ENCODE data around the gene IL1A. TPM values are rescaled to one million over a fixed set of nuclear protein-coding genes. Genes with fewer than 3 reads are reported as not detected.
A peak's percentile ranks its signal among the peaks of the same experiment; 100 is the strongest.

IL1A gene
- total and polyA plus RNA-seq, 10 of the 15 experiments (the other 5 are each of a cell fraction or from before 2014, with no cell fraction given), result 0.10 to 8.7 (median 6.9) TPM

GRCh38 chr2:112803691-112804521 is 19.6 kb upstream of the IL1A start:
- Histone ChIP-seq H3K79me2 (ENCODE audit: control insufficient read depth, insufficient read depth, low read length) (no peaks in the 10 kb centered on the region), H3K27ac (ENCODE audit: control insufficient read depth, insufficient read depth) (peak overlapping the region; percentile 43), H3K4me3 (no peak overlapping the region), H3K36me3 (ENCODE audit: control insufficient read depth in 2 of 2, insufficient read depth in 2 of 2, low read length in 1 of 2) (no peaks in the 10 kb centered on the region), H4K20me1 (ENCODE audit: control insufficient read depth, insufficient read depth) (no peaks in the 10 kb centered on the region), H3K4me1 (ENCODE audit: control insufficient read depth, insufficient read depth, low read length) (peaks cover 19% of the 10 kb centered on the region), H3K27me3 (replicated peaks in 1 of 2; ENCODE audit: control insufficient read depth in 2 of 2, insufficient read depth in 2 of 2, low read length in 1 of 2) (no peaks in the 10 kb centered on the region), H3K9me3 (replicated peaks; ENCODE audit: control insufficient read depth, insufficient read depth, low read length) (peaks cover 5% of the 10 kb centered on the region; the same call in 2 of the 3 replicates), H3K4me2 (ENCODE audit: control insufficient read depth, insufficient read depth) (0 out of 2 replicates have a peak overlapping the region, but pooled peaks have one; percentile 17), H2AFZ (ENCODE audit: control insufficient read depth, low read depth, low read length) (peak overlapping the region; percentile 70), H3K9ac (ENCODE audit: control insufficient read depth, insufficient read depth, low read length) (no peak overlapping the region)
- BruUV-seq (replicated peaks), result no TSS peak
- ATAC-seq, result peak; percentile 71
- RAD21 ChIA-PET (ENCODE audit: unreplicated experiment), result interaction anchor here (0.6 to 4.6 kb wide), 9 partner anchors 8 to 221 kb away, joined by 3 to 22 read pairs (median 4); no protein-coding TSS in a partner anchor
- in situ Hi-C loops (cut with MboI) (no loop called here), intact Hi-C loops (cut with micrococcal nuclease; ENCODE audit: unreplicated experiment) (loop anchor here (2.0 kb wide), 2 partner anchors 21 to 77 kb away; no protein-coding TSS in a partner anchor)
- no peak for FAIRE-seq
- SMC1A ChIA-PET (ENCODE audit: uncharacterized antibody, unreplicated experiment), result interaction anchor here (0.9 to 3.7 kb wide), 15 partner anchors 8 to 96 kb away, joined by 3 to 33 read pairs (median 4); partner anchors contain the start of gene IL1A
- WGBS (ENCODE audit: insufficient coverage, insufficient replicate concordance, low lambda C conversion rate, missing lambda C conversion rate), result 28% methylated on average over 5 of the region's 5 CpGs
- POLR2A ChIA-PET, result interaction anchor here (0.6 to 1.5 kb wide), 7 partner anchors 8 to 1763 kb away, joined by 3 to 7 read pairs (median 3); partner anchors contain the start of gene IL1A
- DNase-seq (ENCODE audit: low read depth, low spot score), result no peak
- CTCF ChIA-PET, result interaction anchor here (0.6 to 2.4 kb wide), 5 partner anchors 25 to 137 kb away, joined by 3 to 8 read pairs (median 5); no protein-coding TSS in a partner anchor
- TF ChIP-seq SMAD5 (IDR thresholded peaks at IDR 0.05; ENCODE audit: low read depth) (no peak), ATF7 (IDR thresholded peaks at IDR 0.05; ENCODE audit: low read depth) (peak; percentile 57; the same call in 1 of the 2 replicates), CTCF (IDR thresholded peaks at IDR 0.05 in 2 of 3, conservative IDR thresholded peaks at IDR 0.05 in 1 of 3; ENCODE audit: control insufficient read depth in 2 of 3, extremely low read depth in 1 of 3, insufficient read depth in 1 of 3, low read depth in 3 of 3, low read length in 3 of 3) (no peak), TARDBP (IDR thresholded peaks at IDR 0.05; ENCODE audit: borderline replicate concordance) (no peak), HDAC2 (IDR thresholded peaks at IDR 0.05) (no peak), TCF12 (IDR thresholded peaks at IDR 0.05; ENCODE audit: low read depth, low read length) (no peak), GATAD2B (conservative IDR thresholded peaks at IDR 0.05; ENCODE audit: low read depth) (no peak), NFIC (IDR thresholded peaks at IDR 0.05; ENCODE audit: low read depth, low read length) (peak; percentile 84; the same call in 1 of the 2 replicates), FOS (IDR thresholded peaks at IDR 0.05; ENCODE audit: borderline replicate concordance, extremely low read depth, insufficient read length) (no peak), MTA2 (IDR thresholded peaks at IDR 0.05; ENCODE audit: low read depth) (peak; percentile 67), ZNF207 (IDR thresholded peaks at IDR 0.05; ENCODE audit: borderline replicate concordance) (no peak; the same call in 1 of the 2 replicates), EP300 (IDR thresholded peaks at IDR 0.05; ENCODE audit: borderline replicate concordance in 1 of 2, control insufficient read depth in 1 of 2, low read depth in 2 of 2, low read length in 2 of 2) (peak; percentile 47 to 69; a peak in 3 of 4 replicates), ZNF622 (IDR thresholded peaks at IDR 0.05) (no peak), CREB1 (IDR thresholded peaks at IDR 0.05; ENCODE audit: low read depth) (no peak), RAD21 (IDR thresholded peaks at IDR 0.05; ENCODE audit: insufficient read depth, low read depth, low read length) (no peak), SMARCA5 (IDR thresholded peaks at IDR 0.05) (no peak), TCF7 (IDR thresholded peaks at IDR 0.05; ENCODE audit: borderline replicate concordance) (no peak), RUNX3 (IDR thresholded peaks at IDR 0.05; ENCODE audit: low read length) (peak; percentile 84), ZNF24 (IDR thresholded peaks at IDR 0.05) (no peak), MTA3 (IDR thresholded peaks at IDR 0.05; ENCODE audit: borderline replicate concordance, low read length) (no peak; the same call in 1 of the 2 replicates), NR2C1 (IDR thresholded peaks at IDR 0.05) (no peak), YY1 (IDR thresholded peaks at IDR 0.05; ENCODE audit: low read depth, low read length) (no peak), KLF5 (IDR thresholded peaks at IDR 0.05; ENCODE audit: partially characterized antibody) (no peak)

All from GM12878 (cell line).